Peyer's patch (tissue), 4 donors: ENCODE results near the gene HPSE2.

Experiments
- POLR2A ChIP-seq, 2 donors: fragments of 450-650 bp; IDR thresholded peaks; one replicate each; pipeline ENCODE4 v1.5.1; 2017; ENCODE audit warnings: antibody characterized with exemption in 2 of 2, mild to moderate bottlenecking in 2 of 2, moderate library complexity in 2 of 2
- TF ChIP-seq, protein P1 (sequence below), 6 experiments: fragments of 450-650 bp in 4 of 6; fragments of 200-600 bp in 2 of 6; sonication (generic) in 1 of 6; IDR thresholded peaks; one replicate each; pipeline ENCODE4 v1.5.1; 2017 to 2019; ENCODE audit warnings: antibody characterized with exemption in 6 of 6, mild to moderate bottlenecking in 3 of 6, moderate library complexity in 1 of 6

DNA sequence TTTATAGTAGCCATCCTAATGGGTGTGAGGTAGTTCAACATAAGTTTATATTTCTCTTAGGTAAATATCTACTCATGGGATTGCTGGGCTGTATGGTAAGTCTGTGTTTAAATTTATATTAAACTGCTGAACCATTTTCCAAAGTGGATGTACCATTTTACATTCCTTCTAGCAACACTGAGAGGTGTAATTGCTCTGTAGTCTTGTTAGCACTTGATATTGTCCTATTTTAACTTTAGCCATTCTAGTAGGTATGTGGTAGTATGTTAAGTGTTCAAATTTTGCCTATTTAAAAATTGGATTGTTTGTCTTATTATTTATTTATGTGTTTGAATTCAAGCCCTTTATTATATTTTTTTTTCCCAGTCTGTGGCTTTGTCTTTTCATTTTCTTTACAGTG, 786.4 kb downstream of the HPSE2 start:
- TF ChIP-seq, protein P1, sequence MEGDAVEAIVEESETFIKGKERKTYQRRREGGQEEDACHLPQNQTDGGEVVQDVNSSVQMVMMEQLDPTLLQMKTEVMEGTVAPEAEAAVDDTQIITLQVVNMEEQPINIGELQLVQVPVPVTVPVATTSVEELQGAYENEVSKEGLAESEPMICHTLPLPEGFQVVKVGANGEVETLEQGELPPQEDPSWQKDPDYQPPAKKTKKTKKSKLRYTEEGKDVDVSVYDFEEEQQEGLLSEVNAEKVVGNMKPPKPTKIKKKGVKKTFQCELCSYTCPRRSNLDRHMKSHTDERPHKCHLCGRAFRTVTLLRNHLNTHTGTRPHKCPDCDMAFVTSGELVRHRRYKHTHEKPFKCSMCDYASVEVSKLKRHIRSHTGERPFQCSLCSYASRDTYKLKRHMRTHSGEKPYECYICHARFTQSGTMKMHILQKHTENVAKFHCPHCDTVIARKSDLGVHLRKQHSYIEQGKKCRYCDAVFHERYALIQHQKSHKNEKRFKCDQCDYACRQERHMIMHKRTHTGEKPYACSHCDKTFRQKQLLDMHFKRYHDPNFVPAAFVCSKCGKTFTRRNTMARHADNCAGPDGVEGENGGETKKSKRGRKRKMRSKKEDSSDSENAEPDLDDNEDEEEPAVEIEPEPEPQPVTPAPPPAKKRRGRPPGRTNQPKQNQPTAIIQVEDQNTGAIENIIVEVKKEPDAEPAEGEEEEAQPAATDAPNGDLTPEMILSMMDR (IDR thresholded peaks at IDR 0.05), result no peak
- TF ChIP-seq POLR2A (IDR thresholded peaks at IDR 0.05), result no peak
